VCaP (cell line): Measurements from ENCODE around the gene MTX3.

Experiments
- H3K27ac ChIP-seq: fragments of 450-650 bp; 2 replicates; pipeline ENCODE4 v1.5.1; 2017
- CTCF ChIP-seq: fragments of 450-650 bp; conservative IDR thresholded peaks from 2 replicates; pipeline ENCODE4 v1.5.1; 2017; ENCODE audit warnings: mild to moderate bottlenecking, moderate library complexity

The MTX3 gene

GRCh38 chr5:80033513-80033912, 42.5 kb upstream of the MTX3 start:
- no peak for TF ChIP-seq CTCF
- no peak overlapping the region for H3K27ac ChIP-seq

GRCh38 chr5:80031109-80031508, 40.0 kb upstream of the MTX3 start:
- H3K27ac ChIP-seq = no peak overlapping the region
- no peak for TF ChIP-seq CTCF

GRCh38 chr5:80026841-80027240, 35.8 kb upstream of the MTX3 start:
- peak overlapping the region; percentile 26 for H3K27ac ChIP-seq
- no peak for TF ChIP-seq CTCF

GRCh38 chr5:80025069-80025468, 34.0 kb upstream of the MTX3 start:
- H3K27ac ChIP-seq = no peak overlapping the region
- TF ChIP-seq CTCF = no peak

GRCh38 chr5:80010754-80011392, 19.8 kb upstream of the MTX3 start:
- TF ChIP-seq CTCF = no peak
- no peak overlapping the region for H3K27ac ChIP-seq

GRCh38 chr5:80008995-80009765, 18.1 kb upstream of the MTX3 start:
- TF ChIP-seq CTCF = no peak
- no peak overlapping the region for H3K27ac ChIP-seq

GRCh38 chr5:80002677-80003076, 11.6 kb upstream of the MTX3 start:
- no peak for TF ChIP-seq CTCF
- no peak overlapping the region for H3K27ac ChIP-seq
